Measurements from ENCODE around the gene BLVRA.

The BLVRA gene

GRCh38 chr7:43761938-43762692 is 3.6 kb downstream of the BLVRA start:
- CTCF ChIA-PET, result interaction anchor here (1.2 kb wide), 1 partner anchor 77 kb away, joined by 3 read pairs; no protein-coding TSS in a partner anchor

GRCh38 chr7:43763183-43763582 is 4.7 kb downstream of the BLVRA start:
- POLR2A ChIA-PET, result no interaction called here
- TF ChIP-seq CTCF (IDR thresholded peaks at IDR 0.05; ENCODE audit: insufficient read depth, low read length, missing control alignments), result no peak
- no peak for DNase-seq (ENCODE audit: low read depth, low spot score)
- CTCF ChIA-PET, result interaction anchor here (1.2 kb wide), 1 partner anchor 76 kb away, joined by 3 read pairs; no protein-coding TSS in a partner anchor
- H3K4me3 ChIP-seq (ENCODE audit: low read depth, low read length), result no peak overlapping the region

More at GRCh38 chr7:43761938-43762692, 3.6 kb downstream of the BLVRA start:
- POLR2A ChIA-PET, result interaction anchor here (0.7 kb wide), 1 partner anchor 20 kb away, joined by 3 read pairs; no protein-coding TSS in a partner anchor
- no peak for DNase-seq (ENCODE audit: low read depth, low spot score)
- no peak overlapping the region for H3K4me3 ChIP-seq (ENCODE audit: low read depth, low read length)
- TF ChIP-seq CTCF (IDR thresholded peaks at IDR 0.05; ENCODE audit: insufficient read depth, low read length, missing control alignments), result no peak

GRCh38 chr7:43764039-43764761 is 5.7 kb downstream of the BLVRA start:
- no peak for DNase-seq (ENCODE audit: low read depth, low spot score)
- TF ChIP-seq CTCF (IDR thresholded peaks at IDR 0.05; ENCODE audit: insufficient read depth, low read length, missing control alignments), result no peak
- no peak overlapping the region for H3K4me3 ChIP-seq (ENCODE audit: low read depth, low read length)
- ChIA-PET CTCF (interaction anchor here (1.3 to 1.5 kb wide), 3 partner anchors 10 to 75 kb away, joined by 4 to 10 read pairs (median 5); no protein-coding TSS in a partner anchor), POLR2A (interaction anchor here (0.6 to 1.4 kb wide), 2 partner anchors 21 to 877 kb away, joined by 3 read pairs; no protein-coding TSS in a partner anchor)

- H3K4me3 ChIP-seq (ENCODE audit: low read depth, low read length), result no peak overlapping the region
- no peak for TF ChIP-seq CTCF (IDR thresholded peaks at IDR 0.05; ENCODE audit: insufficient read depth, low read length, missing control alignments)
- POLR2A ChIA-PET, result interaction anchor here (0.6 to 1.4 kb wide), 2 partner anchors 20 to 878 kb away, joined by 3 read pairs; no protein-coding TSS in a partner anchor
- no peak for DNase-seq (ENCODE audit: low read depth, low spot score)
- CTCF ChIA-PET, result interaction anchor here (1.3 to 1.5 kb wide), 3 partner anchors 11 to 74 kb away, joined by 4 to 10 read pairs (median 5); no protein-coding TSS in a partner anchor
Observed at GRCh38 chr7:43764807-43765491, 6.5 kb downstream of the BLVRA start.

- no peak overlapping the region for H3K4me3 ChIP-seq (ENCODE audit: low read depth, low read length)
- TF ChIP-seq CTCF (IDR thresholded peaks at IDR 0.05; ENCODE audit: insufficient read depth, low read length, missing control alignments), result no peak
- ChIA-PET POLR2A (no interaction called here), CTCF (interaction anchor here (2.2 kb wide), 1 partner anchor 73 kb away, joined by 7 read pairs; no protein-coding TSS in a partner anchor)
- no peak for DNase-seq (ENCODE audit: low read depth, low spot score)
Observed at GRCh38 chr7:43766564-43766963, 8.1 kb downstream of the BLVRA start.
